Measurements from ENCODE around the gene SIRPA.

- TF ChIP-seq, protein P1, sequence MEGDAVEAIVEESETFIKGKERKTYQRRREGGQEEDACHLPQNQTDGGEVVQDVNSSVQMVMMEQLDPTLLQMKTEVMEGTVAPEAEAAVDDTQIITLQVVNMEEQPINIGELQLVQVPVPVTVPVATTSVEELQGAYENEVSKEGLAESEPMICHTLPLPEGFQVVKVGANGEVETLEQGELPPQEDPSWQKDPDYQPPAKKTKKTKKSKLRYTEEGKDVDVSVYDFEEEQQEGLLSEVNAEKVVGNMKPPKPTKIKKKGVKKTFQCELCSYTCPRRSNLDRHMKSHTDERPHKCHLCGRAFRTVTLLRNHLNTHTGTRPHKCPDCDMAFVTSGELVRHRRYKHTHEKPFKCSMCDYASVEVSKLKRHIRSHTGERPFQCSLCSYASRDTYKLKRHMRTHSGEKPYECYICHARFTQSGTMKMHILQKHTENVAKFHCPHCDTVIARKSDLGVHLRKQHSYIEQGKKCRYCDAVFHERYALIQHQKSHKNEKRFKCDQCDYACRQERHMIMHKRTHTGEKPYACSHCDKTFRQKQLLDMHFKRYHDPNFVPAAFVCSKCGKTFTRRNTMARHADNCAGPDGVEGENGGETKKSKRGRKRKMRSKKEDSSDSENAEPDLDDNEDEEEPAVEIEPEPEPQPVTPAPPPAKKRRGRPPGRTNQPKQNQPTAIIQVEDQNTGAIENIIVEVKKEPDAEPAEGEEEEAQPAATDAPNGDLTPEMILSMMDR (IDR thresholded peaks at IDR 0.05) = no peak
- no peak for TF ChIP-seq ZFX (IDR thresholded peaks at IDR 0.05; ENCODE audit: borderline replicate concordance)
Measured at GRCh38 chr20:1950836-1951235, 55.6 kb downstream of the SIRPA start.

Data from 22Rv1 (cell line).